Esophagus (tissue), 2 donors: ENCODE data around the gene FBXL17. TPM values are rescaled to one million over a fixed set of nuclear protein-coding genes. Genes with fewer than 3 reads are reported as not detected.

Source experiments
- H3K27ac ChIP-seq, 2 donors: one replicate each; pipeline ENCODE4 v1.5.1; 2013; ENCODE audit warnings: low read depth in 2 of 2, mild to moderate bottlenecking in 2 of 2, inconsistent platforms in 1 of 2, low read length in 1 of 2, moderate library complexity in 1 of 2
- H3K27me3 ChIP-seq, 2 donors: one replicate each; pipeline ENCODE4 v1.6.1; 2013; ENCODE audit warnings: low read length in 2 of 2, control low read depth in 1 of 2, mild to moderate bottlenecking in 1 of 2; ENCODE audit not compliant: insufficient read depth in 2 of 2, control insufficient read depth in 1 of 2
- H3K36me3 ChIP-seq, 2 donors: one replicate each; pipeline ENCODE4 v1.6.1; 2013; ENCODE audit warnings: low read length in 1 of 2; ENCODE audit not compliant: control insufficient read depth in 2 of 2, insufficient read depth in 2 of 2
- H3K4me1 ChIP-seq, 2 donors: one replicate each; pipeline ENCODE4 v1.6.1; 2013; ENCODE audit warnings: low read length in 1 of 2; ENCODE audit not compliant: control insufficient read depth in 2 of 2, insufficient read depth in 2 of 2
- H3K4me3 ChIP-seq, 2 donors: one replicate each; pipeline ENCODE4 v1.5.1; 2013; ENCODE audit warnings: low read length in 2 of 2, mild to moderate bottlenecking in 2 of 2, low read depth in 1 of 2, moderate library complexity in 1 of 2
- H3K9me3 ChIP-seq, 2 donors: one replicate each; pipeline ENCODE4 v1.6.1; 2013; ENCODE audit warnings: mild to moderate bottlenecking in 2 of 2, low read depth in 1 of 2, low read length in 1 of 2, moderate library complexity in 1 of 2; ENCODE audit not compliant: control insufficient read depth in 2 of 2, insufficient read depth in 1 of 2
- WGBS, 2 donors: extraction: QIAGEN DNeasy Blood & Tissue Kit; methylation state at CpG; one replicate each; pipeline ENCODE4 v1.1.7; 2013; 5-methylcytosine and 5-hydroxymethylcytosine counted together
- polyA plus RNA-seq, 2 donors: library from polyadenylated mRNA; stranded (reverse); fragments of 200-250 nt; gene quantifications; one replicate each; pipeline ENCODE4 v1.2.3, GENCODE V29; 2013
- donor health status: healthy with polysubstance abuse.
- donor health status: Bipolar disorder and iron deficiency.

Gene FBXL17
- polyA plus RNA-seq, 2 donors = 3.0 to 5.5 TPM

DNA sequence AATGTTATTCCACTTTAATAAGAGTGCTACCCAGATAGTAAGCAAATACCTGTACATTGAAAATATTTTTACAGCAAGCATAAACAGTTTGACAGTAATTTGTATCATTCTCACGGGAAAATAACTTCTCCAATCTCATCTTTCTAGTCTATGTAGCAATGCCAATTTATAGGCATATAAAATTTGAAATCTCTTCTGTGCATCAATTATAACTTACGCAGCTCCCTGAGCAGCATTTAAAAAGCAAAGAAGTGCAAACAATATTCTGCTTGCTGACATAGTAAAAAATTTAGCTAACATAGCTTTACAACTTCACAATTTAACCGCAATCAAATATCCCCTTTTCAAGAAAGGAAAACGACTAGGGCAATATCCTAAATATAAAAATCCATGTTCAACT lies 257.3 kb downstream of the FBXL17 start:
- Histone ChIP-seq H3K4me3 (no peak overlapping the region), H3K27ac (no peak overlapping the region), H3K36me3 (no peaks in the 10 kb centered on the region), H3K27me3 (no peaks in the 10 kb centered on the region), H3K9me3 (no peaks in the 10 kb centered on the region), H3K4me1 (no peaks in the 10 kb centered on the region)
- 89 to 95% methylated on average over 4 of the region's 4 CpGs for WGBS, 2 donors

GRCh38 chr5:108122702-108123101 lies 259.2 kb downstream of the FBXL17 start:
- H3K4me3 ChIP-seq = no peak overlapping the region
- H3K27me3 ChIP-seq = no peaks in the 10 kb centered on the region
- WGBS, 2 donors = 85 to 88% methylated on average over 4 of the region's 4 CpGs
- H3K9me3 ChIP-seq = no peaks in the 10 kb centered on the region
- H3K27ac ChIP-seq = no peak overlapping the region
- H3K4me1 ChIP-seq = no peaks in the 10 kb centered on the region
- no peaks in the 10 kb centered on the region for H3K36me3 ChIP-seq

DNA sequence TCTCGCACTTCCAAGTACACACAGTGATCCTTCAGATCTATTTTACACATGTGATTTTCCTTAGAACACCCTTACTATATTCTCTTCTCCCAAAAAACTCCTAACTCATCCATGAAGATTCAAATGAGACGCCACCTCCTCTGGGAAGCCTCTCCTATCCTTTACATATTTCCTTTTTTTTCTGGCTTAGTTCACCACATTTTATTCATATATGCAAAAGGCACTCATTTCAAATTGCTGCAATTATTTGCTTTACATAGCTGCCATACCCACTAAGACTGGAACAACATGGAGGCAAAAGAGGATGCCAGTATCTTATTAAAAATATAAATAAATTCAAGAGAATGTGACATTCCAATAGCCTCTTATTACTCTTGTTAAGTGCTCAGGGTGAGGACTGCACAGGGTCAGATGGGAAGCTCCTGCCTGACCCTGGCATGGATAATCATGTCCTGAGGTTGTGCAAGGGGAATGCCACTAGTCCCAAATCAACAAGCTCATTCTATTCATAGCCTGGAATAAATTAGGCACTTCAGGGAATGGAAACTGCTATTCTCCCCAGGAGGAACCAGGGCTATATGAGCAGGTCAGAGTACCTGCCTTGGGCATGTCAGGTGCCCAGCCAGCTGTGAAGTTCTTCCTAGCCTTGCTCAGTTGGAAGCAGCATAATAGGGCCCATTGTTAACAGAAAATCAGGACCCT lies 262.9 kb downstream of the FBXL17 start:
- Histone ChIP-seq H3K9me3 (no peaks in the 10 kb centered on the region), H3K36me3 (no peaks in the 10 kb centered on the region), H3K4me1 (no peaks in the 10 kb centered on the region), H3K27me3 (no peaks in the 10 kb centered on the region), H3K4me3 (no peak overlapping the region), H3K27ac (no peak overlapping the region)
- 96 to 97% methylated on average over 2 of the region's 2 CpGs for WGBS, 2 donors

GRCh38 chr5:108115673-108116072 lies 266.2 kb downstream of the FBXL17 start:
- no peaks in the 10 kb centered on the region for H3K9me3 ChIP-seq
- no peaks in the 10 kb centered on the region for H3K36me3 ChIP-seq
- no peak overlapping the region for H3K4me3 ChIP-seq
- H3K27ac ChIP-seq = no peak overlapping the region
- H3K4me1 ChIP-seq = no peaks in the 10 kb centered on the region
- no peaks in the 10 kb centered on the region for H3K27me3 ChIP-seq

GRCh38 chr5:108113950-108114349 lies 267.9 kb downstream of the FBXL17 start:
- Histone ChIP-seq H3K4me3 (no peak overlapping the region), H3K36me3 (no peaks in the 10 kb centered on the region), H3K9me3 (no peaks in the 10 kb centered on the region), H3K27me3 (no peaks in the 10 kb centered on the region), H3K27ac (no peak overlapping the region), H3K4me1 (no peaks in the 10 kb centered on the region)
- 81 to 82% methylated on average over 2 of the region's 2 CpGs for WGBS, 2 donors

DNA sequence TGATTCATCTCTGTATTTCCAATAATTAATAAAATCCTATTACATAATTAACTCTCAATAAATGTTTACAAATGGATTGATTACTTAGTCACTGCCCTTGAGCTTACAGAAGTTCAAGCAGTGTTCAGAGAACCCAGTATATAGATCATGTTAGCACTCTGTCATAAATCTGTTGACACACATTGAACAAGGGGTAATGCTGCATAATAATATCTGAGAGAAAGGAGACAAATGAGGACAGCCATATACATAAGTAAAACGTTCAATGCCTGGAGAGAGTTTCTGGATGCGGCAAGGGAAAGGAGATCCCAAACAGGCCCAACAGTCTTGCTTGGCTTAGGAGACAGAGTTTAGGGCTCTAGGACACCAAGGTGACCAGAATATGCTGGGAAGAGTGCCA lies 270.2 kb downstream of the FBXL17 start:
- H3K27ac ChIP-seq = no peak overlapping the region
- H3K9me3 ChIP-seq = no peaks in the 10 kb centered on the region
- 73 to 79% methylated on average over 2 of the region's 2 CpGs for WGBS, 2 donors
- H3K36me3 ChIP-seq = no peaks in the 10 kb centered on the region
- no peaks in the 10 kb centered on the region for H3K27me3 ChIP-seq
- H3K4me1 ChIP-seq = no peaks in the 10 kb centered on the region
- no peak overlapping the region for H3K4me3 ChIP-seq

GRCh38 chr5:108109059-108109458 lies 272.8 kb downstream of the FBXL17 start:
- Histone ChIP-seq H3K9me3 (no peaks in the 10 kb centered on the region), H3K36me3 (no peaks in the 10 kb centered on the region), H3K27ac (no peak overlapping the region), H3K4me3 (no peak overlapping the region), H3K27me3 (no peaks in the 10 kb centered on the region), H3K4me1 (no peaks in the 10 kb centered on the region)
- 96 to 100% methylated on average over 2 of the region's 2 CpGs for WGBS, 2 donors

GRCh38 chr5:108104448-108104847 lies 277.4 kb downstream of the FBXL17 start:
- 80 to 95% methylated on average over 1 of the region's 1 CpG for WGBS, 2 donors
- Histone ChIP-seq H3K27ac (no peak overlapping the region), H3K4me1 (no peaks in the 10 kb centered on the region), H3K9me3 (no peaks in the 10 kb centered on the region), H3K27me3 (no peaks in the 10 kb centered on the region), H3K36me3 (no peaks in the 10 kb centered on the region), H3K4me3 (no peak overlapping the region)

DNA sequence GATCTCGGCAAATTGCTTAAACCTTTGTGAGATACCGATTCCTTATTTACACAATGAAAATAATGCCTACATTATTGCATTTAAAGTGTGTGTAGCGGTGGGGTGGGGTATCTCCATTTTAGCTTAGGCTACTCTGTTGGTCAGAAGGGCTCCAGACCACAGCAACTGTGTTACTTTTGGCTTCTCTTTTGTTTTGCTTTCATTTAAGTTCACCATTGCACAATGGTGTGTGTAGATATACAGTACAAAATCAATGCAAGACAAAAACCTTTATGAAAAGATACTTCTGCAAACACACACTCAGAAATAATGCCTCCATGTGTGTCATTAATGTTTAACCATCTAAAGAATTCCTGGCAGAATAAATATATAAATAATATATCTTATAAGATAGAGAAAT lies 279.4 kb downstream of the FBXL17 start:
- Histone ChIP-seq H3K27ac (no peak overlapping the region), H3K4me1 (no peaks in the 10 kb centered on the region), H3K27me3 (no peaks in the 10 kb centered on the region), H3K9me3 (no peaks in the 10 kb centered on the region), H3K4me3 (no peak overlapping the region), H3K36me3 (no peaks in the 10 kb centered on the region)
- WGBS, 2 donors = 87 to 96% methylated on average over 3 of the region's 3 CpGs

DNA sequence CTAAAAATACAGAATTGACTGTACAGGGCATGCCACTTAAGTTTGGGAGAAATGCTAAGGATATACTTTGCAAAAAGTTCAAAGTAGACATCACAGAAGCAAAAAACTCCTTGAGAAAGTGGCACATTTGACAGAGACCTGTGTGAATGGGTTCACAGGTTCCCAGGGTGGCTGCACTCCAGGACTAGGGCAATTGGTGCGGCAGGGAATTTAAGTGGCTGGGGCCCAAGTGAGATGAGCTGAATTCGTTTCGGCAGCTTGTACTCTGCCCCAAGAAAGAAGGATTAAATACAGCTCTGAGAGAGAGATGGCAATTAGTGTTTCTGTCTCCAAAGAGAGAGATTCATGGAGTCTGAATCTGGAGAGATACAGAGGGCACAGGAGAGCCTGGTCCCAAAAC lies 280.1 kb downstream of the FBXL17 start:
- Histone ChIP-seq H3K27me3 (no peaks in the 10 kb centered on the region), H3K4me3 (no peak overlapping the region), H3K27ac (no peak overlapping the region), H3K9me3 (no peaks in the 10 kb centered on the region), H3K36me3 (no peaks in the 10 kb centered on the region), H3K4me1 (no peaks in the 10 kb centered on the region)
- WGBS, 2 donors = 64 to 84% methylated on average over 3 of the region's 3 CpGs
